Aorta (tissue), 5 donors: ENCODE measurements around the gene ZNF277. TPM values are rescaled to one million over a fixed set of nuclear protein-coding genes. Genes with fewer than 3 reads are reported as not detected.
"Not testable (repeated sequence)": the region's sequence is repeated elsewhere in the genome, so short reads cannot be mapped to it uniquely, and the experiment has no call there.

Experiments
- ATAC-seq: fragments of 200-7000 bp; cut with Tn5 transposase; one replicate; pipeline ENCODE4 v1.9.1; 2022; ENCODE audit warnings: moderate library complexity; ENCODE audit not compliant: low FRiP score
- DNase-seq, 2 donors: peaks; one replicate each; pipeline ENCODE4 v3.0.0-alpha.2; 2020
- H3K27ac ChIP-seq, 2 donors: one replicate each; pipeline ENCODE4 v1.5.1; 2013; ENCODE audit warnings: low read length in 2 of 2, mild to moderate bottlenecking in 2 of 2, moderate library complexity in 2 of 2, control low read depth in 1 of 2, inconsistent platforms in 1 of 2, low read depth in 1 of 2
- H3K27me3 ChIP-seq, 2 donors: one replicate each; pipeline ENCODE4 v1.6.1; 2013; ENCODE audit warnings: control low read depth in 1 of 2, low read length in 1 of 2, mild to moderate bottlenecking in 1 of 2, moderate library complexity in 1 of 2; ENCODE audit not compliant: insufficient read depth in 2 of 2, control insufficient read depth in 1 of 2
- H3K36me3 ChIP-seq, 2 donors: one replicate each; pipeline ENCODE4 v1.6.1; 2013; ENCODE audit warnings: control low read depth in 1 of 2, low read length in 1 of 2, mild to moderate bottlenecking in 1 of 2; ENCODE audit not compliant: insufficient read depth in 2 of 2, control insufficient read depth in 1 of 2
- H3K4me1 ChIP-seq, 2 donors: one replicate each; pipeline ENCODE4 v1.6.1; 2013; ENCODE audit warnings: low read length in 2 of 2, control low read depth in 1 of 2, mild to moderate bottlenecking in 1 of 2, moderate library complexity in 1 of 2; ENCODE audit not compliant: insufficient read depth in 2 of 2, control insufficient read depth in 1 of 2
- H3K4me3 ChIP-seq, 2 donors: one replicate each; pipeline ENCODE4 v1.5.1; 2013; ENCODE audit warnings: low read length in 2 of 2, control low read depth in 1 of 2, mild to moderate bottlenecking in 1 of 2
- H3K9me3 ChIP-seq: one replicate; pipeline ENCODE4 v1.6.1; 2013; ENCODE audit warnings: mild to moderate bottlenecking, low read length; ENCODE audit not compliant: control insufficient read depth
- WGBS, 2 donors: extraction: QIAGEN DNeasy Blood & Tissue Kit; methylation state at CpG; one replicate each; pipeline ENCODE4 v1.1.7; 2013; 5-methylcytosine and 5-hydroxymethylcytosine counted together
- intact Hi-C, 2 donors: fragments of 100-400 bp; cut with DNase I; formaldehyde crosslinking; loops; one replicate each; pipeline versions ENCODE4 v1.14.2 to v1.15.0; 2022
- polyA plus RNA-seq, 2 donors: library from polyadenylated mRNA; stranded (reverse); fragments of 200-250 nt; gene quantifications; one replicate each; pipeline ENCODE4 v1.2.3, GENCODE V29; 2013
- total RNA-seq, 2 donors: library from RNA; stranded (reverse); fragmentation: NEBNext Ultra II Directional; extraction: Animal tissue kit (Norgen Biotek cat#: 25700); gene quantifications; one replicate each; pipeline ENCODE4 v1.2.1, GENCODE V29; 2021
- donor health status: healthy with polysubstance abuse.
- donor health status: Bipolar disorder and iron deficiency.
- donor health status: DM: no; HTN: no; CAD: no.
- donor health status: DM: no; HTN: no; CAD: no.
- donor health status: DM: yes; HTN: yes; CAD: no.

ZNF277 gene
- total and polyA plus RNA-seq, 4 donors, result 17.8 to 41.6 (median 21.0) TPM

- 21 to 65% methylated on average over 1 of the region's 1 CpG for WGBS, 2 donors
- Histone ChIP-seq H3K9me3 (no peaks in the 10 kb centered on the region), H3K27me3 (no peaks in the 10 kb centered on the region), H3K27ac (no peak overlapping the region), H3K36me3 (no peaks in the 10 kb centered on the region), H3K4me3 (no peak overlapping the region), H3K4me1 (no peaks in the 10 kb centered on the region)
- DNase-seq, result no peak
- intact Hi-C loops, result no loop called here
- ATAC-seq, result no peak
Measured at GRCh38 chr7:112372101-112372500, 165.6 kb downstream of the ZNF277 start.

GRCh38 chr7:112377593-112377992 lies 171.1 kb downstream of the ZNF277 start:
- DNase-seq (no peak), ATAC-seq (no peak)
- Histone ChIP-seq H3K36me3 (no peaks in the 10 kb centered on the region), H3K27me3 (no peaks in the 10 kb centered on the region), H3K27ac (no peak overlapping the region), H3K4me3 (no peak overlapping the region), H3K9me3 (no peaks in the 10 kb centered on the region), H3K4me1 (no peaks in the 10 kb centered on the region)
- 50 to 75% methylated on average over 1 of the region's 1 CpG for WGBS, 2 donors
- intact Hi-C loops, result no loop called here

DNA sequence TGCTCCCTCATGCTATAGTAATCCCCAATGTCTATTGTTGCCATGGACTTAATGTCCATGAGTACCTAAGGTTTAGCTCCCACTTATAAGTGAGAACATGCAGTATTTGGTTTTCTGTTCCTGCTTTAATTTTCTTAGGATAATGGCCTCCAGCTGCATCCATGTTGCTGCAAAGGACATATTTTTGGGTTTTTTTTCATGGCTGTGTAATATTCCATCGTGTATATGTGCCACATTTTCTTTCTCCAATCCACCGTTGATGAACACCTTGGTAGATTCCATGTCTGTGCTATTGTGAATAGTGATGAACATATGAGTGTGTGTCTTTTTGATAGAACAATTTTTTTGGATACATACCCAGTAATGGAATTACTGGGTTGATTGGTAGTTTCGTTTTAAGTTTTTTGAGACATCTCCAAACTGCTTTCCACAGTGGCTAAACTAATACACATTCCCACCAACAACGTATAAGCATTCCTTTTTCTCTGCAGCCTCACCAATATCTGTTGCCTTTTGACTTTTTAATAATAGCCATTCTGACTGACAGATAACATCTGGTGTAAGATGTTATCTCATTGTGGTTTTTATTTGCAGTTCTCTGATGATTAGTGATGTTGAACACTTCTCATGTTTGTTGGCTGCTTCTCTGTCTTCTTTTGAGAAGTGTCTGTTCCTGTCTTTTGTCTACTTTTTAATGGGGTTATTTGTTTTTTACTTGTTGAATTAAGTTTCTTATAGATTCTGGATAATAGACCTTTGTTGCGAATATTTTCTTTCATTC lies 175.0 kb downstream of the ZNF277 start:
- Histone ChIP-seq H3K36me3 (no peaks in the 10 kb centered on the region), H3K9me3 (no peaks in the 10 kb centered on the region), H3K4me1 (no peaks in the 10 kb centered on the region), H3K27ac (no peak overlapping the region), H3K27me3 (no peaks in the 10 kb centered on the region), H3K4me3 (no peak overlapping the region)
- ATAC-seq, result no peak
- no peak for DNase-seq
- 83 to 89% methylated on average over 5 of the region's 5 CpGs for WGBS, 2 donors
- intact Hi-C loops, result no loop called here

DNA sequence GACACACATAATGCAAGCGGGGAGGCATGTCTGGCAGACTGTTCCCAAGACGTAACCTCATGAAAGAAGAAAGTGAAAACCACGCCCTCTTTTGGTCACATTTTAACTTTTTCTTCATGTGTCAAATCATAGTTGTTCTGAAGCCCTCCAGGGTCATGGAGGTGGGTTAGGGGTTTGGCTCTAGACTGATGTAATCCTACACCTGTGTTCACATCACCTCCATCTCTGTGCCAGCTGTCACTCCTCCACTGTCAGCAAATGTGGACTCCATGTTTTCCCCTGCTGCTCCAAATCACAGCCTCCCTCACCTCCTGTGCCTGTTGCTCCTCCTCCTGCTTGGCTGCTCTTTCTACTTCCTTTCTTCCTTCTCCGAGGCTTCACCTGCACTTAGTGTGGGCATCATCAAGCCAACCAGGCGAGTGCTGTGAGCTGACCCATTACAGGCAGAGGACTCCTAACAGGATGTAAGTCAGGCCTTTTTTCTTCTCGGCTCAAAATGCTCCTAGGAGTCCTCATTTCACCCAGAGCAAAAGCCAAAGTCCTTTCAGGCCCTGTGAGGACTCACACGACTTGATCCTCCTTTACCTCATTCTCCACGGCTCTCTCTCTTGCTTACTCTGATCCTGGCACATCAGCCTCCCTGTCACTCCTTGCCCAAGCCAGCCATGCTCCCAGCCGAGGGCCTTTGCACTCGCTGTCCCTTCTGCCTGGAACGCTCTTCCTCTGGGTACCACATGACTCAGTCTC lies 177.3 kb downstream of the ZNF277 start:
- Histone ChIP-seq H3K27ac (no peak overlapping the region), H3K4me1 (no peaks in the 10 kb centered on the region), H3K4me3 (no peak overlapping the region), H3K36me3 (no peaks in the 10 kb centered on the region), H3K27me3 (no peaks in the 10 kb centered on the region), H3K9me3 (no peaks in the 10 kb centered on the region)
- DNase-seq (no peak), ATAC-seq (no peak)
- intact Hi-C loops, result no loop called here
- 68 to 74% methylated on average over 11 of the region's 11 CpGs for WGBS, 2 donors

GRCh38 chr7:112385516-112385915 lies 179.0 kb downstream of the ZNF277 start:
- Histone ChIP-seq H3K9me3 (no peaks in the 10 kb centered on the region), H3K36me3 (no peaks in the 10 kb centered on the region), H3K4me1 (no peaks in the 10 kb centered on the region), H3K4me3 (no peak overlapping the region), H3K27ac (no peak overlapping the region), H3K27me3 (no peaks in the 10 kb centered on the region)
- 90 to 93% methylated on average over 3 of the region's 3 CpGs for WGBS, 2 donors
- DNase-seq (no peak), ATAC-seq (no peak)
- intact Hi-C loops, result no loop called here

GRCh38 chr7:112386619-112387018 lies 180.1 kb downstream of the ZNF277 start:
- H3K9me3 ChIP-seq, result no peaks in the 10 kb centered on the region
- H3K27me3 ChIP-seq, result no peaks in the 10 kb centered on the region
- DNase-seq, result no peak
- 93 to 95% methylated on average over 1 of the region's 1 CpG for WGBS, 2 donors
- intact Hi-C loops, result no loop called here
- H3K27ac ChIP-seq, result no peak overlapping the region
- no peaks in the 10 kb centered on the region for H3K4me1 ChIP-seq
- no peaks in the 10 kb centered on the region for H3K36me3 ChIP-seq
- H3K4me3 ChIP-seq, result no peak overlapping the region
- no peak for ATAC-seq

- no peaks in the 10 kb centered on the region for H3K9me3 ChIP-seq
- intact Hi-C loops, result no loop called here
- DNase-seq, result no peak
Measured at GRCh38 chr7:112390167-112390566, 183.7 kb downstream of the ZNF277 start.

DNA sequence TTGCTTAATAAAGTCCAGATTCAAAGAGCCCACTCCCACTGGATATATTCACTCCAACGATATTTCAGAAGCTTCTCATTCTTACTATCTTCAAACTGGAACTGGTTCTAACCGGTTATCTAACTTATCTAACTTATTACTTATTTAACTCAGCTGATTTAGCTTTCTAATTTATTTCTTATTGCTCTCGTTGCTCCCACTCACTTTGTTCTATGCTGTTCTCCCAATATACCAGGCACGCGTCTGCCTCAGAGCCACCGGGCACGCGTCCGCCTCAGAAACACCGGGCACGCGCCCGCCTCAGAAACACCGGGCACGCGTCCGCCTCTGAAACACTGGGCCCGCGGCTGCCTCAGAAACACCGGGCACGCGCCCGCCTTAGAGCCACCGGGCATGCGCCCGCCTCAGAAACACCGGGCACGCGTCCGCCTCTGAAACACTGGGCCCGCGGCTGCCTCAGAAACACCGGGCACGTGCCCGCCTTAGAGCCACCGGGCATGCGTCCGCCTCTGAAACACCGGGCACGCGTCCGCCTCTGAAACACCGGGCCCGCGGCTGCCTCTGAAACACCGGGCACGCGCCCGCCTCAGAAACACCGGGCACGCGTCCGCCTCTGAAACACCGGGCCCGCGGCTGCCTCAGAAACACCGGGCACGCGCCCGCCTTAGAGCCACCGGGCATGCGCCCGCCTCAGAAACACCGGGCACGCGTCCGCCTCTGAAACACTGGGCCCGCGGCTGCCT lies 184.8 kb downstream of the ZNF277 start:
- ATAC-seq, H3K9me3 ChIP-seq, H3K27ac ChIP-seq, intact Hi-C loops, H3K27me3 ChIP-seq, H3K36me3 ChIP-seq, H3K4me1 ChIP-seq: not testable (repeated sequence)
- DNase-seq, result peak; percentile 67 to 87
- 1% methylated on average over 19 to 69 of the region's 69 CpGs for WGBS, 2 donors
- H3K4me3 ChIP-seq, result peak overlapping the region; percentile 42 to 48

More at GRCh38 chr7:112390167-112390566, 183.7 kb downstream of the ZNF277 start:
- Histone ChIP-seq H3K27me3 (no peaks in the 10 kb centered on the region), H3K4me1 (no peaks in the 10 kb centered on the region), H3K27ac (no peak overlapping the region), H3K4me3 (no peak overlapping the region), H3K36me3 (no peaks in the 10 kb centered on the region)
- 89 to 96% methylated on average over 6 of the region's 6 CpGs for WGBS, 2 donors
- no peak for ATAC-seq
